ENCODE data around the gene FMNL3.

The FMNL3 gene

GRCh38 chr12:49588721-49589516 is 118.3 kb downstream of the FMNL3 start:
- no peak for DNase-seq (ENCODE audit: low spot score)

- DNase-seq (ENCODE audit: low spot score) = no peak
These were observed 118.9 kb downstream of the FMNL3 start for GRCh38 chr12:49588281-49588680.

GRCh38 chr12:49587174-49587908 is 119.9 kb downstream of the FMNL3 start:
- no peak for DNase-seq (ENCODE audit: low spot score)

Data from pons (tissue), 1 donor.